Lower leg skin (tissue), 3 donors: Measurements from ENCODE around the gene NCOR2.

Source experiments
- POLR2A ChIP-seq, 2 donors: fragments of 450-650 bp; IDR thresholded peaks; one replicate each; pipeline ENCODE4 v1.6.1; 2016 to 2017; ENCODE audit warnings: antibody characterized with exemption in 2 of 2, mild to moderate bottlenecking in 1 of 2, moderate library complexity in 1 of 2
- TF ChIP-seq, protein P1 (sequence below), 3 donors: fragments of 450-650 bp; IDR thresholded peaks; one replicate each; pipeline ENCODE4 v1.5.1; 2016; ENCODE audit warnings: antibody characterized with exemption in 3 of 3, mild to moderate bottlenecking in 3 of 3, moderate library complexity in 2 of 3

DNA sequence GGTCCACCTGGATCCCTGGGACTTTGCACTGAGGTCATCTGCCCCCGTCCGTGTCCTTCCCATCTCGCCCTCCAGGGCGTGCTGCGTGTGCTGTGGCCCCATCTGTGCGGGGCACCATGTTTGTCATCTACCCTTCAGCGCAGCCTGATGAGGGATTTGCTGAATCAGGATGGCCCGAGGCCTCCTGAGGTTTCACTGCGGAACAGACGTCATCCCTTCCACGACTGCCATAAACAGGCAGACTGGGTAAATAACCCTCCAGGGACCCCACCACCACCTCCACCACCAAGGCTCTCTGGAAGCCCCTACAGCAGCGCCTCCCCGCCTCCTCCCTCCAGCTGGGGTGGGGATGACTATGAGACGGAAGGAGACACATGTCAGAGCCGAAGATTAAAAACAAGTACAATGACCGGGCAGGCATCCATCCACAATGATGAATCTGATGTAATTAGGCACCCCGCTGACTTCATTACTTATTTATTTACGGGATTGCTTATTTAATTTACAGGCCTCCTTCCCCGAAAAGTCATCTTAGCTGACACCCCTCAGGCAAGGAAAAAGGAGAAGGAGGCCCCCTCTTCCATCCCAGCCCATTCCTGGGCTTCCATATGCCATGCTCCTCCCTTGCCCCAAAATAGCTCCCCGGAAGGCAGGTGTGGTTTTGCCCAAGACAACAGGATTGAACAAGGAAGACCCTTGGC is 39.4 kb downstream of the NCOR2 start:
- no peak for TF ChIP-seq POLR2A (IDR thresholded peaks at IDR 0.05)
- TF ChIP-seq, protein P1, sequence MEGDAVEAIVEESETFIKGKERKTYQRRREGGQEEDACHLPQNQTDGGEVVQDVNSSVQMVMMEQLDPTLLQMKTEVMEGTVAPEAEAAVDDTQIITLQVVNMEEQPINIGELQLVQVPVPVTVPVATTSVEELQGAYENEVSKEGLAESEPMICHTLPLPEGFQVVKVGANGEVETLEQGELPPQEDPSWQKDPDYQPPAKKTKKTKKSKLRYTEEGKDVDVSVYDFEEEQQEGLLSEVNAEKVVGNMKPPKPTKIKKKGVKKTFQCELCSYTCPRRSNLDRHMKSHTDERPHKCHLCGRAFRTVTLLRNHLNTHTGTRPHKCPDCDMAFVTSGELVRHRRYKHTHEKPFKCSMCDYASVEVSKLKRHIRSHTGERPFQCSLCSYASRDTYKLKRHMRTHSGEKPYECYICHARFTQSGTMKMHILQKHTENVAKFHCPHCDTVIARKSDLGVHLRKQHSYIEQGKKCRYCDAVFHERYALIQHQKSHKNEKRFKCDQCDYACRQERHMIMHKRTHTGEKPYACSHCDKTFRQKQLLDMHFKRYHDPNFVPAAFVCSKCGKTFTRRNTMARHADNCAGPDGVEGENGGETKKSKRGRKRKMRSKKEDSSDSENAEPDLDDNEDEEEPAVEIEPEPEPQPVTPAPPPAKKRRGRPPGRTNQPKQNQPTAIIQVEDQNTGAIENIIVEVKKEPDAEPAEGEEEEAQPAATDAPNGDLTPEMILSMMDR (IDR thresholded peaks at IDR 0.05), result no peak
